MG63 (cell line): ENCODE data around the gene PDZD2. TPM values are rescaled to one million over a fixed set of nuclear protein-coding genes. Genes with fewer than 3 reads are reported as not detected.
"Not testable (repeated sequence)": the region's sequence is repeated elsewhere in the genome, so short reads cannot be mapped to it uniquely, and the experiment has no call there.

Experiments
- DNase-seq: peaks from one replicate; pipeline ENCODE4 v3.0.0-alpha.2; 2020
- H3K27me3 ChIP-seq: fragments of 250-450 bp; sonication (Bioruptor Pico); 2 replicates; pipeline ENCODE4 v1.5.1; 2020; ENCODE audit warnings: mild to moderate bottlenecking, moderate library complexity
- H3K36me3 ChIP-seq: fragments of 250-450 bp; sonication (Bioruptor Pico); 2 replicates; pipeline ENCODE4 v1.5.1; 2020; ENCODE audit warnings: mild to moderate bottlenecking, moderate library complexity
- H3K4me3 ChIP-seq: fragments of 250-450 bp; sonication (Bioruptor Pico); 2 replicates; pipeline ENCODE4 v1.5.1; 2020; ENCODE audit warnings: mild to moderate bottlenecking, moderate library complexity
- H3K9me3 ChIP-seq: fragments of 250-450 bp; sonication (Bioruptor Pico); 2 replicates; pipeline ENCODE4 v1.5.1; 2020; ENCODE audit warnings: mild to moderate bottlenecking, moderate library complexity
- total RNA-seq: library from RNA; depleted of rRNA; stranded (reverse); fragments of >200 nt; shearing (Covaris generic); gene quantifications from 2 replicates; pipeline ENCODE4 v1.2.3, GENCODE V29; 2014; ENCODE audit warnings: low replicate concordance

PDZD2 gene
- total RNA-seq, 1 experiment from 2014 or later = 0.13 TPM

- Histone ChIP-seq H3K9me3 (no peaks in the 10 kb centered on the region; the same call in 1 of the 2 replicates), H3K36me3 (no peaks in the 10 kb centered on the region), H3K4me3 (no peak overlapping the region), H3K27me3 (no peaks in the 10 kb centered on the region)
- DNase-seq = no peak
Observed at GRCh38 chr5:32069396-32069795, 430.5 kb downstream of the PDZD2 start.

- no peak for DNase-seq
- Histone ChIP-seq H3K36me3 (no peaks in the 10 kb centered on the region), H3K9me3 (no peaks in the 10 kb centered on the region; the same call in 1 of the 2 replicates), H3K27me3 (no peaks in the 10 kb centered on the region), H3K4me3 (no peak overlapping the region)
Observed at GRCh38 chr5:32071351-32071944, 432.5 kb downstream of the PDZD2 start.

GRCh38 chr5:32072054-32072453, 433.1 kb downstream of the PDZD2 start:
- H3K4me3 ChIP-seq = no peak overlapping the region
- H3K36me3 ChIP-seq = no peaks in the 10 kb centered on the region
- no peaks in the 10 kb centered on the region; the same call in 1 of the 2 replicates for H3K9me3 ChIP-seq
- no peaks in the 10 kb centered on the region for H3K27me3 ChIP-seq
- DNase-seq = no peak

GRCh38 chr5:32074401-32074800, 435.5 kb downstream of the PDZD2 start:
- no peaks in the 10 kb centered on the region for H3K27me3 ChIP-seq
- H3K4me3 ChIP-seq = no peak overlapping the region
- DNase-seq = no peak
- no peaks in the 10 kb centered on the region; the same call in 1 of the 2 replicates for H3K9me3 ChIP-seq
- H3K36me3 ChIP-seq = no peaks in the 10 kb centered on the region

- H3K4me3 ChIP-seq = no peak overlapping the region
- DNase-seq = peak; percentile 61
- H3K27me3 ChIP-seq = no peaks in the 10 kb centered on the region
- H3K36me3 ChIP-seq = no peaks in the 10 kb centered on the region
- H3K9me3 ChIP-seq = no peaks in the 10 kb centered on the region; the same call in 1 of the 2 replicates
Observed at GRCh38 chr5:32076699-32077695, 438.1 kb downstream of the PDZD2 start.

- DNase-seq, H3K27me3 ChIP-seq, H3K36me3 ChIP-seq, H3K9me3 ChIP-seq, H3K4me3 ChIP-seq: not testable (repeated sequence)
Observed at GRCh38 chr5:32078855-32079254, 439.9 kb downstream of the PDZD2 start.

GRCh38 chr5:32080565-32080964, 441.6 kb downstream of the PDZD2 start:
- not testable (repeated sequence) for H3K9me3 ChIP-seq, DNase-seq, H3K4me3 ChIP-seq, H3K36me3 ChIP-seq, H3K27me3 ChIP-seq

- H3K36me3 ChIP-seq = no peaks in the 10 kb centered on the region
- no peaks in the 10 kb centered on the region for H3K9me3 ChIP-seq
- no peaks in the 10 kb centered on the region for H3K27me3 ChIP-seq
- DNase-seq = no peak
- H3K4me3 ChIP-seq = no peak overlapping the region
Observed at GRCh38 chr5:32082701-32083100, 443.8 kb downstream of the PDZD2 start.

GRCh38 chr5:32083981-32084430, 445.1 kb downstream of the PDZD2 start:
- Histone ChIP-seq H3K36me3 (no peaks in the 10 kb centered on the region), H3K9me3 (no peaks in the 10 kb centered on the region), H3K27me3 (no peaks in the 10 kb centered on the region), H3K4me3 (no peak overlapping the region)
- no peak for DNase-seq

- H3K9me3 ChIP-seq = no peaks in the 10 kb centered on the region
- H3K36me3 ChIP-seq = no peaks in the 10 kb centered on the region
- H3K27me3 ChIP-seq = no peaks in the 10 kb centered on the region
Observed at GRCh38 chr5:32087086-32088082, 448.5 kb downstream of the PDZD2 start.

GRCh38 chr5:32088214-32088613, 449.3 kb downstream of the PDZD2 start:
- Histone ChIP-seq H3K9me3 (no peaks in the 10 kb centered on the region), H3K4me3 (no peak overlapping the region), H3K27me3 (no peaks in the 10 kb centered on the region), H3K36me3 (no peaks in the 10 kb centered on the region)
- no peak for DNase-seq

More at GRCh38 chr5:32087086-32088082, 448.5 kb downstream of the PDZD2 start:
- no peak overlapping the region for H3K4me3 ChIP-seq
- DNase-seq = no peak

- Histone ChIP-seq H3K36me3 (no peaks in the 10 kb centered on the region), H3K4me3 (no peak overlapping the region), H3K9me3 (no peaks in the 10 kb centered on the region), H3K27me3 (no peaks in the 10 kb centered on the region)
- DNase-seq = no peak
Observed at GRCh38 chr5:32089146-32090000, 450.4 kb downstream of the PDZD2 start.

GRCh38 chr5:32090026-32090754, 451.3 kb downstream of the PDZD2 start:
- no peaks in the 10 kb centered on the region for H3K36me3 ChIP-seq
- no peak for DNase-seq
- no peaks in the 10 kb centered on the region for H3K9me3 ChIP-seq

GRCh38 chr5:32090755-32091128, 451.8 kb downstream of the PDZD2 start:
- Histone ChIP-seq H3K9me3 (no peaks in the 10 kb centered on the region), H3K27me3 (no peaks in the 10 kb centered on the region), H3K36me3 (no peaks in the 10 kb centered on the region), H3K4me3 (no peak overlapping the region)
- no peak for DNase-seq

More at GRCh38 chr5:32090026-32090754, 451.3 kb downstream of the PDZD2 start:
- no peak overlapping the region for H3K4me3 ChIP-seq
- H3K27me3 ChIP-seq = no peaks in the 10 kb centered on the region
